A673 (cell line): ENCODE data around the gene HIGD1B.

ENCODE experiments used
- CTCF ChIP-seq: fragments of 300-800, 200-600 bp; sonication (generic); conservative IDR thresholded peaks from 2 replicates; pipeline ENCODE4 v1.5.1; 2017; ENCODE audit warnings: low read depth, mild to moderate bottlenecking, antibody characterized with exemption, low read length, moderate library complexity, mixed read lengths
- EZH2 ChIP-seq: fragments of 200-600 bp; sonication (generic); IDR thresholded peaks from 2 replicates; pipeline ENCODE4 v1.6.1; 2017; ENCODE audit warnings: borderline replicate concordance, low read depth, mild to moderate bottlenecking, mixed read lengths, antibody characterized with exemption, low read length; ENCODE audit not compliant: poor library complexity, severe bottlenecking

DNA sequence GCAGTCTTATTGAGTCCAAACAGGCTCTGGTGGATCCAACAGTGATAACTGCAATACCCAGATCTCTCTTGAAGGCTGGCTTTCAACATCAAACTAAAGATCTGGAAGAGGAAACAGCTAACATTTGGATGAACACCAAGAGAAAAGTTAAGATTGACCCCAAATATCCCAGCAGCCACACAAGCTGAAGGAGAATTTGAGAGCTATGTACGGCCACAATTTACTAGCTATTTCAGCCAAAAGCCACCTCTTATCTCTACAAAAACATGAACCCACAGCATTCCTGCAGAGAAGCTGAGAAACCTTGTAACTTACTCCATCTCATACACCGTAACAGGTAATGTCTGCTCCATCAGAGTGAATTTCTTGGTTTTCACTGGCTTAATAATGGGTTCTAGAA lies 37.3 kb downstream of the HIGD1B start:
- TF ChIP-seq CTCF (no peak), EZH2 (no peak)
